Limb (tissue), 2 donors: ENCODE results near the gene ZFPM1.
"Not testable (repeated sequence)": the region's sequence is repeated elsewhere in the genome, so short reads cannot be mapped to it uniquely, and the experiment has no call there.

ENCODE experiments used
- DNase-seq, 2 donors: peaks; one replicate each; pipeline ENCODE4 v3.0.0-alpha.2; 2016; ENCODE audit errors: extremely low spot score in 2 of 2

ZFPM1 gene

DNA sequence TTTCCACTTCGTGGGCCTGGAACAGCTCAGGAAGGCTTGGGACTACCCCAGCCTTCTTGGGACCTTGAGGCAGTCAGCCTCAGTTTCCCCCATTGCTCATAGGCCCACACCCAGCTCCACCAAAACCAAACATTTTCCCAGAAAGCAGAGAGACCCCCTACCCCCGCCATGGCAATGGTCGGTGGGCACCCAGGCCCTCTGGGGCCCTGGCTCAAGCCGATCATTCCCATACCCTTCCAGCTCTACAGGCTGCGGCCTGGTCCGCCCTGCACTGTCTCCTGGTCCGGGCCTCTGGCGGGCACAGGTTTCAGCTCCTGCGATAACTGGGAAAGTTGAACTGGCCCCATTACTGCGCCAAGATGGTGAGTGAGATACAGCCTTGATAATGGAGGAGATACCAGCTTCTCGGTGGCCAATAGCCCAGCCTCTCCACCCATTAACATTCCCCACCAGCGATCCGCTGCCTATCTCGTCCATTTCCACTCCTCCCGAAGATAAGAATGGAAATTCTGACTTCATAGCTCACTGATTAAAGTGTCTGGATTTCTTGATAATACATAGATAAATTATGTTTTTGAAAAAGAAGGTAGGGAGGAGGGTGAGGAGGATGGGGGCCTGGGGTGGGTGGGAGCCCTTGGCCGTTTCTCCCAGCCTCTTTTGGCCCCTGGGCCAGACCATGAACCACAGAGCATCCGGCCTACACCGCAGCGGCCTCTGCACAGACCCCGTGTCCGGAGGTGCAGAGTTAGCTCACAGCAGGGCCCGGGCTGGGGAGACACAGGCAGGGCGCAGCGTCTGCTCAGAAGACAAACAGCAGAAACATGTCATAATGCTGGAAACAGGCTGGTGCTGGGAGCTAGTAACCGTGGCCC is 11.6 kb downstream of the ZFPM1 start:
- DNase-seq, result no peak

GRCh38 chr16:88465387-88465983 is 12.4 kb downstream of the ZFPM1 start:
- DNase-seq, result no peak

DNA sequence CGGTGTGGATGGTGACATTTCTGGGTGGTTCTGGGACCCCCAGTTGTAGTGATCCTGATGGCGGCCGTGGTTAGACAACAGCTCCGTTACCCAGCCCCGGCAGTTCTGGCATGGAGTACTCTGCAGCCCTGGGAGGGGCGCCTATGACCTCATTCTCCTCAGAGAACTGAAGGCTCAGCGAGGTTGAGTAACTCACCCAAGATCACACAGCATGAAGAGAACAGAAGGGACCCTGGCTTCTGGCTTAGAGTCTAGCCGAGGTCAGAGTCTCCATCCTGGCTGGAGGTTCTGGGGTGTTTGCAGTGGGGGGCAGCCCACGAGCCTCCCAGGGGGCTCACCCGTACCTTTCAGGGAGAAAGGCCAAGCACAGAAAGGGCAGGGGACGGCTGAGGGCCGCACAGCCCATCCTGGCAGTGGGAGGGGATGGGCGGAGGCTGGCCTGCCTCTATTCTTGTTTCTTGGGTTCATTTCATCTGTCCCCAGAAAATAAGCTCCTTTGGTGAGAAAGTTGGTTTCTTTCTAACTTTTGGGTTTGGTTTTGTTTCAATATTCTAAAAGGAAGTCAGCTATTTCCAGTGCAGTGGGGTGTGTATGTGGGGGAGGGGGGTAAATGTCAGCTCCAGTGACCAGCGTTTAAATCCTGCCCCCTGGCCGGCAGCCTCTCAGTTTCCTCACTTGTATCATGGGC is 13.2 kb downstream of the ZFPM1 start:
- DNase-seq, result no peak

DNA sequence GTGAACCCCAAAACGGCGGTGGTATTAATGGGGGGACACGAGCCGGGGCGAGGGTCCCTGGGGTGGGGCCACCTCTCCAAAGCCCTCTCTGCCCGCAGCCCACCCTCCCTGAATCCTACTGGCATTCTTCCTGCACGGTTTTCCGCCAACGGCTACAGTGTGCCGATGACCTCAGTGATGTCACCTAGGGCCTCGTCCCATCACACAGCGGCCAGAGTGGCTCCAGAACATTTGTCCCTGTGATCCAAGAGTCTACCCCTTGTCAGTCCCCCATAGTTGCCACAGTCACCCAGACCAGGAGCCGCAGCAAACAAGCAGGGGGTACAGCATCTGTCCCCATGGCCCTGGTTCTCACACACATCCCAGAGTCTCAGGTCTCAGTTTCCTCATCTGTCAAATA is 13.9 kb downstream of the ZFPM1 start:
- DNase-seq, result no peak

DNA sequence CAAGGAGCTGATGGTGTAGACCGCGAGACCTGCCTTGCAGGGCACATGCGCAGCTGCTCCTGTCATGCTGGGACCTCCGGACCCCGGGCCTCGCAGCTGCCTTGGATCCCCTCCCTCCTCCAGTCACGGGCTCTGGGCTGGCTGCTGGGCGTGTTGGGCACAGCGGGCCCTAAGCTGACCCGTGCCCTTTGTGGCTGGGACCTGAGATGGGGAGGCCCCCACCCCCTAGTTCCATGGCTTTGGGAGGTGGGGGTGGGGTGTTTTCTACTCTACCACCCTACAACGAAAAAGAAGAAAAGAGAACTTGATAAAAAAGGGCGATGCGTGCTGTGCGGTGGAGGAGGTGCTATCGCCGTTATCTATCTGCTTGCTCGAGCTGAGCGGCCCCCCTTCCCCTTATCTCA is 14.5 kb downstream of the ZFPM1 start:
- no peak for DNase-seq

- DNase-seq, result peak in 1 of 2 donors; percentile 50
These were observed 15.4 kb downstream of the ZFPM1 start for GRCh38 chr16:88468275-88469129.

DNA sequence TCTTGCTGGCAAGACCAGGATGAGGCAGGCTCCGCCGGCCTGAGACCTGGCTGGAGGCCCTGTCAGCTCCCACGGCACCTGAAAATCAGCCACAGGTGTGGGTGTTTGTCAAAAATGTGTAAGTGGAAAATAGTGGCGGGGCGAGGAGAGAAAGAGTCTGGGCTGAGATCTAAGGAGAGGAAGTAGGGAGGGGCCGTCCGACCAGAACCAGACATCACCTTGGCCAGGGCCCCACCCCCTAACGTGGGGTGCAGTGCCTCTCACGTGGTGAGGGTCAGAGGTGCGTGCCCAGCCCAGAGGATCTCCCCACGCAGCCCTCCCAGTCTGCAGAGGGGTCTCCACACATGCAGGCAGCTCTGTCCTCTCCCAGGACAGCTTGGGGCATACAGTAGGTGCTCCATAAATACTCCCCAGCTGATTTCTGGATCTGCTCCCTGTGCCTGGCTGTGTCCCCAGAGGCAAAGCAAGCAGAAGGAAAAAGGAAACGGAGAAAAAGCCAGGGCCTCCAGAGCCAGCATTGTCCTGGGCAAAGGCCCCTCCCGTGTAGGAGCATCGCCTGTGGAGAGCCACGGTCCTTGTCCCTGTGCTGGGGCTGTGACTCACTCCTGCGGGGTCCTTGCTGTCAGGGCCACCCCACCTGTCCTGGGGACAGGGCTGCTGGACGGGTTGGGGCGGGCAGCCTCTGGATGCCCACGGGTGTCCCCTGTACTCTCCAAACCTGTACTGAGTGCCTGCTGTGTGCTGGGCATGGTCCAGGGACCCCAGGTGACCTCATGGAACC is 16.7 kb downstream of the ZFPM1 start:
- DNase-seq, result no peak

DNA sequence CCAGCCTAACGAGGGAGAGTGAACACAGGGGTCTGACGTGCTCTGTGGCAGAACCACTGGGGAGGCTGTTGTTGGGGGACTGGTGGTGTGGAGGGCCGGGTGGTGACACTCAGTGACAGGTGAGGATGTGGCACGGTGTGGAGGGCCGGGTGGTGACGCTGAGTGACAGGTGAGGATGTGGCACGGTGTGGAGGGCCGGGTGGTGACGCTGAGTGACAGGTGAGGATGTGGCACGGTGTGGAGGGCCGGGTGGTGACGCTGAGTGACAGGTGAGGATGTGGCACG is 17.3 kb downstream of the ZFPM1 start:
- DNase-seq, result not testable (repeated sequence)

- DNase-seq, result not testable (repeated sequence)
These were observed 17.6 kb downstream of the ZFPM1 start for GRCh38 chr16:88470696-88471095.

- no peak for DNase-seq
These were observed 18.0 kb downstream of the ZFPM1 start for GRCh38 chr16:88471115-88471514.

DNA sequence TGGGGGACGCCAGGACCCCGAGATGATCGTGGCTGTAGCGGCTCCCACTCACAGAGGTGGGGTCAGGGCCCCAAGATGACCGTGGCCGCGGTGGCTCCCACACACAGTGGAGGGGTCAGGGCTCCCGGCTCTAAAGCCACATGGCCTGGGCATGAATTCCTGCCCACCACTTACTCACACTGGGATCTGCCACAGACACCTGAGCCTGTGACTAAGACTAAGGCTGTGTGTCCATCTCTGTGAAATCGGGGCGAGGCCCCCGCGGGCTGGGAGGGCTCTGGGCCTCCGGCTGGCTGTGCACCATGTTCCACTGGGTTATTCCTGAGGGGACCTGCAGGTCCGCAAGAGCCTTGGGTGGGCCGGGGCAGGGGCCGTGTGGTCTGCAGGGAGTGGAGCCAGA is 18.5 kb downstream of the ZFPM1 start:
- DNase-seq, result no peak

- DNase-seq, result no peak
These were observed 19.0 kb downstream of the ZFPM1 start for GRCh38 chr16:88472069-88472468.

DNA sequence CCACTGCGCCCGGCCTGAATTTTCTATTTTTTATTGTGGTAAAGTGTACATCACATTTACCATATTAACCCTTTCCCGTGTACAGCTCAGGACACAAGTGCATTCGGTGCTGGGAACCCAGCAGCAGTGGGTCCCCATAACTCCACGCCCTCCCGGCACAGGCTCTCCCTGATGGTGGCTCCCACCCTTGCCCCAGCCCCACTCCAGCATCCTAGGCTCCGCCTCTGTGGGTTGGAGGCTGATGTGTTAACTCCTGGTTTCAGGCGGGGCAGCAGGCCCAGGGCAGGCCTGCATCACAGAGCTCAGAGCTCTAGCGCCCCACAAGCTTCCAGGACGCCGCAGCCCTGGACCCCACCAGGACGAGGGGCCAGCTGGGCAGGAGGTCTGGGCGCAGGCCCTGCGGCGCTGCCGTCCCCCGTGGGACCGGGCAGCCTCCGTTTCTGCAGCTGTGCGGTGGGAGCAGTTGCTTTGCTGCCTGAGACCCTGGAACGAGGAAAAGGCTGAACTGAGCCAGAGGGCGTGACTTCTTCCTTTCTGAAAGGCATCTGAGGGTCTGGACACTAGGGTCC is 19.6 kb downstream of the ZFPM1 start:
- no peak for DNase-seq

GRCh38 chr16:88473666-88474534 is 20.8 kb downstream of the ZFPM1 start:
- DNase-seq, result no peak

GRCh38 chr16:88475037-88475436 is 22.0 kb downstream of the ZFPM1 start:
- DNase-seq, result no peak

- no peak for DNase-seq
These were observed 23.1 kb downstream of the ZFPM1 start for GRCh38 chr16:88476203-88476602.

DNA sequence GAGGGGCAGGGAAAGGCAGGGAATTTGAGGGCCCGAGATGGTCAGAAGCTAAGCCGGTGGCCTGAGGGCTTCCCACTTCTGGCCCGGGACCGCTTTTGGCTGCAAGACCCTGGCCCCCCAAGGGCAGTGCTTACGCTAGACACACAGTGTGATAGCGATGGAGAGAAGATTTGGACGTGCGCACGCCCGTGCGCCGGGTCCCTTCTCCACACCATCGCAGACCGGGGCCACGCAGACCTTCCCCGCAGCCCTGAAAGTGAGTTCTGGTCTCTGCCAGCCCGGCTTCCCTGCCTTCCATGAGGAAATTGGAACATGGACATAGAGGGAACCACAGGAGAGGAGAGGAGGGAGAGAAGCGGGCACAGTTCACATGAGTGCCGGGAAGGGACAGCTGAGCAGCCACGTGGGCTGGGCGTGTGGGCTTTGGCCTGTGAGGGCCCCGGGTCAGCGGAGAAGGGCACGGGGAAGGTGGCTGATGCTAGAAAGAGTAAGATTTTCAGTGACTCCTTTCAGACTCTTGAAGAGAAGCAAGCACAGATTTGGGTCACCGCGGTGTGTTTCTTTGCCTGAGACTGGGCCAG is 23.8 kb downstream of the ZFPM1 start:
- DNase-seq, result no peak

DNA sequence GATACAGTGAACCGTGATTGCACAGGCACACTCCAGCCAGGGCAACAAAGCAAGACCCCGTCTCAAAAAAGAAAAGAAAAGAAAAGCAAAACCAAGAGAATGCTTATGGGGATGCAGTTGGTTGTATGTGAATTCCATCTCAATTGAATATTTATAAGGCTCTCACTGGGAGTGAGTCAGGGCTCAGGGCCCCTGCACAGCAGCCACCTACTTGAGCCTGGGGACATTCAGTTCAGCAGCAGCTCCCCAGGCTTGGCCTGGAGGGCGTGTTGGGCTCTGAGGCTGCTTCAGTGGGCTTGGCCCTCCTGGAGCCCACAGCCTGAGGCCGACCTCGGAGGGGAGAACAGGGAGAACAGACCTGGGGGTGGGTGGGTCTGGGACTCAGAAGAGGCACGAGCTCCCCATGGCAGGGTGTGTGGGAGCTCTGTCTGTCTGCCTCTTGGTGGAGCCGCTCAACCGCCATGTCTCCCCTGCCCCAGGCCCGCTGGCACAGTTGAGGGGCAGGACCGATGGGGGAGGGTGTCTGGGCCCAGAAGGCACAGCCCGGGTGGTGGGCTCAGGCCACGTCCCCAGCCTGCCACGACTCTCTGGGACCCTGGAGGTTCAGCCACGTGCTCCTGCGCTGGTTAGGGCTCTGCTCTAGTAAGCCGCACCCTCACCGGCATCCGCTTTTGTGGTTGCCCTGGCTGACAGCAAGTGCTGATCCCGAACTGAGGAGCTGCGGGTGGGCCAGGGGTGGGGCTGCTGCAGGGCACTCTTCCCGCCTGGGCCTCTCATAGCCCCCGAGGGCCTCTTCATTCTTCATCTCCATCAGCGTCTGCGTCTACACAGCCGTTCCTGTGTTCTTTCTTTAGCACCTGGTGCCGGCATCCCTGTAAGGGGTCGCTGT is 24.8 kb downstream of the ZFPM1 start:
- DNase-seq, result no peak
